Tibial nerve (tissue), 4 donors: ENCODE data around the gene GIT1. TPM values are rescaled to one million over a fixed set of nuclear protein-coding genes. Genes with fewer than 3 reads are reported as not detected.

ENCODE experiments used
- DNase-seq, 2 donors: peaks; one replicate each; pipeline ENCODE4 v3.0.0-alpha.2; 2019; ENCODE audit warnings: low spot score in 2 of 2
- H3K27ac ChIP-seq, 4 donors: fragments of 200-600 bp; sonication (generic) in 3 of 4; one replicate each; pipeline ENCODE4 v1.5.1; 2017 to 2019; ENCODE audit warnings: mild to moderate bottlenecking in 1 of 4
- H3K27me3 ChIP-seq, 2 donors: fragments of 200-600 bp; sonication (generic) in 1 of 2; one replicate each; pipeline versions ENCODE4 v1.5.1 to v1.6.0; 2017 to 2019
- H3K36me3 ChIP-seq, 3 donors: fragments of 200-600 bp; sonication (generic); one replicate each; pipeline ENCODE4 v1.5.1; 2018 to 2019
- H3K4me1 ChIP-seq, 4 donors: fragments of 200-600 bp; sonication (generic) in 3 of 4; one replicate each; pipeline ENCODE4 v1.5.1; 2017 to 2019
- H3K4me3 ChIP-seq, 4 donors: fragments of 200-600 bp; sonication (generic) in 3 of 4; one replicate each; pipeline ENCODE4 v1.5.1; 2017 to 2019; ENCODE audit warnings: mild to moderate bottlenecking in 1 of 4, moderate library complexity in 1 of 4
- H3K9me3 ChIP-seq, 4 donors: fragments of 200-600 bp; sonication (generic) in 3 of 4; one replicate each; pipeline ENCODE4 v1.5.1; 2017 to 2019
- EP300 ChIP-seq, 2 donors: sonication (generic); formaldehyde crosslinking; IDR thresholded peaks; one replicate each; pipeline ENCODE4 v1.6.1; 2017; ENCODE audit warnings: antibody characterized with exemption in 2 of 2, mild to moderate bottlenecking in 1 of 2
- POLR2A ChIP-seq, 2 donors: fragments of 450-650 bp; IDR thresholded peaks; one replicate each; pipeline ENCODE4 v1.6.1; 2017; ENCODE audit warnings: antibody characterized with exemption in 2 of 2, mild to moderate bottlenecking in 2 of 2, moderate library complexity in 2 of 2
- WGBS, 2 donors: methylation state at CpG; one replicate each; pipeline ENCODE4 v1.1.5; 2018; 5-methylcytosine and 5-hydroxymethylcytosine counted together
- total RNA-seq, 4 donors: library from RNA; depleted of rRNA; stranded (reverse); fragments of >200 nt; gene quantifications; one replicate each; pipeline ENCODE4 v1.1.0, GENCODE V29; 2016
- TF ChIP-seq, protein P1 (sequence below), 5 experiments: fragments of 200-600 bp in 3 of 5; fragments of 450-650 bp in 2 of 5; sonication (generic) in 3 of 5; IDR thresholded peaks; one replicate each; pipeline ENCODE4 v1.5.1; 2016 to 2019; ENCODE audit warnings: antibody characterized with exemption in 5 of 5, mild to moderate bottlenecking in 3 of 5, moderate library complexity in 2 of 5

The GIT1 gene, protein sequence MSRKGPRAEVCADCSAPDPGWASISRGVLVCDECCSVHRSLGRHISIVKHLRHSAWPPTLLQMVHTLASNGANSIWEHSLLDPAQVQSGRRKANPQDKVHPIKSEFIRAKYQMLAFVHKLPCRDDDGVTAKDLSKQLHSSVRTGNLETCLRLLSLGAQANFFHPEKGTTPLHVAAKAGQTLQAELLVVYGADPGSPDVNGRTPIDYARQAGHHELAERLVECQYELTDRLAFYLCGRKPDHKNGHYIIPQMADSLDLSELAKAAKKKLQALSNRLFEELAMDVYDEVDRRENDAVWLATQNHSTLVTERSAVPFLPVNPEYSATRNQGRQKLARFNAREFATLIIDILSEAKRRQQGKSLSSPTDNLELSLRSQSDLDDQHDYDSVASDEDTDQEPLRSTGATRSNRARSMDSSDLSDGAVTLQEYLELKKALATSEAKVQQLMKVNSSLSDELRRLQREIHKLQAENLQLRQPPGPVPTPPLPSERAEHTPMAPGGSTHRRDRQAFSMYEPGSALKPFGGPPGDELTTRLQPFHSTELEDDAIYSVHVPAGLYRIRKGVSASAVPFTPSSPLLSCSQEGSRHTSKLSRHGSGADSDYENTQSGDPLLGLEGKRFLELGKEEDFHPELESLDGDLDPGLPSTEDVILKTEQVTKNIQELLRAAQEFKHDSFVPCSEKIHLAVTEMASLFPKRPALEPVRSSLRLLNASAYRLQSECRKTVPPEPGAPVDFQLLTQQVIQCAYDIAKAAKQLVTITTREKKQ
- total RNA-seq = 100 to 1,000 TPM in 1 of 4 donors, 10 to 100 TPM in 3; 51.3 to 100 (median 89.7) TPM

DNA sequence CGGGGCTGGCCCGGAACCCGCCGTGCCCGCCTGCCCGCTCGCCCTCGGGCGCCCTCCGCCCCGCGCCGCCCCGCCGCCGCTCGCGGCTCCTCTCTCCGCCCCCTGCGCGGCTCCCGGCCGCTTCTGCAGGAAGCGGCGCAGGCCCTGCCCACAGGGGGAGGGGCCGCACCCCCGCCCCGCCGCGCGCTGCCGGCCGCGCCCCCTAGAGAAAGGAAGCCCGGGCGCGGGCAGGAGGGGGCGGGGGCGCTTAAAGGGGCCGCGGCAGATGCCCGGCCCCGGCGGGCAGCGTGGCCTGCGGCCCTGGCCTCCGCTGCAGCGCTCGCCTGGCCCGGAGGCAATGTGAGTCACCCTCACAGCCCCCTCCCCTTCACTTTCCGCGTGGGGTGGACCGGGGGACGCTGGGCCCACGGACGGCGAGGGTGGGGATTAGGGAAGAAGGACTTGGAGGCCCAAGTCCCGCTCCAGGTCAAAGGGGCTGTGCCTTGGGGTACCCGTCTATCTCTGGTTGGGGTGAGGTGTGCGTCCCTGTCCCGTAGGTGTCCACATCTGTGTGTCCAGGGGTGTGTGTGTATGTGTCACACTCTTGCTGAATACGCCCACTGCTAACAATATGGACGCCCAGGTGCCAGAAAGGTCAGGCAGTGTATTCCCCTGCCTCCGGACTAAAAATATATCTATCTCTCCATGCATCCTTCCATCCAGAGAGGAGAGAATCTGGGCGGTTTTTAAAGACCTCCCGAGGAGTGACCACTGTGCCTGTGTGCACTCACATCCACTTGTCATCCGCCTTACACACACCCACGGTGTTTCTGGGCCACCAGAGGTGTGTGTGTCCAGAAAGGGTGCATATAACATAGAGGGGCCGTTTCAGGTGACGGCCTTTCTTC lies at the start of gene GIT1:
Gene GIT1 (minus strand): TSS at position 125 of the 887 bp plus-strand sequence. CDS start 270 bp downstream, outside the sequence.
- peak; percentile 69 to 77 for DNase-seq
- 2 to 9% methylated on average over 19 to 42 of the region's 70 CpGs for WGBS, 2 donors
- Histone ChIP-seq H3K27ac (peak within 1 kb of the TSS; percentile 84 to 97 (median 92)), H3K4me3 (peak within 1 kb of the TSS; percentile 81 to 97 (median 92)), H3K36me3 (no peaks in the 10 kb centered on the region), H3K4me1 (peaks cover 0 to 84% (median 67%) of the 10 kb centered on the region in 4 donors), H3K9me3 (no peaks in the 10 kb centered on the region), H3K27me3 (no peaks in the 10 kb centered on the region)
- TF ChIP-seq, protein P1, sequence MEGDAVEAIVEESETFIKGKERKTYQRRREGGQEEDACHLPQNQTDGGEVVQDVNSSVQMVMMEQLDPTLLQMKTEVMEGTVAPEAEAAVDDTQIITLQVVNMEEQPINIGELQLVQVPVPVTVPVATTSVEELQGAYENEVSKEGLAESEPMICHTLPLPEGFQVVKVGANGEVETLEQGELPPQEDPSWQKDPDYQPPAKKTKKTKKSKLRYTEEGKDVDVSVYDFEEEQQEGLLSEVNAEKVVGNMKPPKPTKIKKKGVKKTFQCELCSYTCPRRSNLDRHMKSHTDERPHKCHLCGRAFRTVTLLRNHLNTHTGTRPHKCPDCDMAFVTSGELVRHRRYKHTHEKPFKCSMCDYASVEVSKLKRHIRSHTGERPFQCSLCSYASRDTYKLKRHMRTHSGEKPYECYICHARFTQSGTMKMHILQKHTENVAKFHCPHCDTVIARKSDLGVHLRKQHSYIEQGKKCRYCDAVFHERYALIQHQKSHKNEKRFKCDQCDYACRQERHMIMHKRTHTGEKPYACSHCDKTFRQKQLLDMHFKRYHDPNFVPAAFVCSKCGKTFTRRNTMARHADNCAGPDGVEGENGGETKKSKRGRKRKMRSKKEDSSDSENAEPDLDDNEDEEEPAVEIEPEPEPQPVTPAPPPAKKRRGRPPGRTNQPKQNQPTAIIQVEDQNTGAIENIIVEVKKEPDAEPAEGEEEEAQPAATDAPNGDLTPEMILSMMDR (IDR thresholded peaks at IDR 0.05) = peak in 3 of 5 experiments; percentile 15 to 60 (median 15)
- TF ChIP-seq EP300 (IDR thresholded peaks at IDR 0.05) (peak in 1 of 2 donors; percentile 31), POLR2A (IDR thresholded peaks at IDR 0.05) (peak; percentile 87)

DNA sequence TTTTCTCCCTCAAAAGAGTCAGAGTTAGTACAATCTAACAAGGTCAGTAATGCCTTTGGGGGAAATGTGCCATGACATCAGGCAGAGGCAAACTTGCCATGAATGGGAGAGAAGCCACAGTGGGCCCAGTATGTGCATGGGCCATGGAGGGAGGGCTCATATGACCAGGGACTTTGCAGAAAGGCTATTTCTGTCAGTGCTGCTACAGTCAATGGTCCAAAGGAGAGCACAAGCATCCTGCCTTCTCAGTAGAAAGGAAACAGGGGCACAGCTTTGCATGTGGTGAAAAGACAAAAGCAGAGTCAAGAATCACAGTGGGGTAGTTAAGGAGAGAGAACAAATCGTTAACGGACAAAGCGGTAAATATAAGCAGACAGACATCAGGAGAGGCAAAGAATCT lies 44.4 kb upstream of the GIT1 start:
- WGBS, 2 donors = 89 to 90% methylated on average over 3 of the region's 3 CpGs
- Histone ChIP-seq H3K27ac (no peak overlapping the region), H3K4me1 (peaks cover 0 to 30% (median 9%) of the 10 kb centered on the region in 4 donors), H3K4me3 (no peak overlapping the region), H3K9me3 (no peaks in the 10 kb centered on the region), H3K36me3 (peaks cover 0 to 72% (median 4%) of the 10 kb centered on the region in 3 donors), H3K27me3 (no peaks in the 10 kb centered on the region)
- TF ChIP-seq POLR2A (IDR thresholded peaks at IDR 0.05) = no peak
- no peak for TF ChIP-seq EP300 (IDR thresholded peaks at IDR 0.05)
- TF ChIP-seq, protein P1 (IDR thresholded peaks at IDR 0.05) = no peak
- DNase-seq = no peak

DNA sequence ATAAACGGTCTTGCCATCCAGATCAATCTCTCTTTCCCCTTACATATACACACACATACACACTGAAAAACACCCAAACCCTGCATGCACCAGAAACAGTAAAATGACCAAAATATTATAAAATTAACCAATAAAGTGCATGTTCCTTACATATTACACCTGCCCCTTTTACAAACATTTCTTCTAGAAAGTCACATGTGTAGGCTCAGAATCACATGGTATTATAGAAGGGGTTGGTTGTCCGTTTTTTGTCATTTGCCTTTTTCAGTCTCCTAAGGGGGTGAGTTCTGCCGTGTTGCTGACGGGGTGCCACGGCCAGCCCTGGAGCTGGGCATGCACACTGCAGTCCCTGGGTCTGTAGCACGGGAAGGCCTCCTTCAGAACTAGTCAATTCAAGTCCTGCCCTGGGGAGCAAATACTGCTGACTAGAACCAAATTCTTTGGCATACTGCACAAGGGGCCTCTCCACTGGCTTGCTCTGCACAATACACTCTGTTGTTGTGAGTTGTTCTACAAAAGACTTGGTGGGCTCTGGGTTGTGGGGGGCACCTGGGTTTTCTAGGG lies 41.3 kb upstream of the GIT1 start:
- WGBS, 2 donors = 40 to 51% methylated on average over 6 of the region's 6 CpGs
- no peak for TF ChIP-seq EP300 (IDR thresholded peaks at IDR 0.05)
- TF ChIP-seq POLR2A (IDR thresholded peaks at IDR 0.05) = no peak
- TF ChIP-seq, protein P1 (IDR thresholded peaks at IDR 0.05) = no peak
- peaks cover 0 to 29% (median 8%) of the 10 kb centered on the region in 4 donors for H3K4me1 ChIP-seq
- H3K9me3 ChIP-seq = no peaks in the 10 kb centered on the region
- DNase-seq = no peak
- no peaks in the 10 kb centered on the region for H3K27me3 ChIP-seq
- peak overlapping the region in 2 of 4 donors; percentile 52 to 61 for H3K27ac ChIP-seq
- peaks cover 0 to 54% (median 4%) of the 10 kb centered on the region in 3 donors for H3K36me3 ChIP-seq
- no peak overlapping the region for H3K4me3 ChIP-seq

DNA sequence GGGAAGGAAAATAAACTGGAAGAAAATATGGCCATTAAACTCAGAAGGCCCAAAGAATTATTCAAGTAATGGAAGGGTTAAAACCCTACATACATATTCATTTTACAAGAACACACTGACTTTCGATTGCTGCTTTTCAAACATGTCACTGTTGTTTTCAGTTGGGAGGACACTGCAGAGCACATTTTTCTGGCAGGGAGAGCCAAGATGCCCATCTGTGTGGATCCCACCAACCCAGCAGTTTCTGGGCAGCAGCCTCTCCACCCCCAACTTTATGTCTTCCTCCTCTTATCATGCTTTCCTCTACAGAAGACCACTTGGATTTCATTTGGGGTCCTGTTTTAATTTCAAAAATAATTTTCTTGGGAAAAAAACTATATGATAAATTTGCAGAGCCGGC lies 40.4 kb upstream of the GIT1 start:
- no peaks in the 10 kb centered on the region for H3K9me3 ChIP-seq
- H3K27ac ChIP-seq = peak overlapping the region in 2 of 4 donors; percentile 52 to 61
- H3K27me3 ChIP-seq = no peaks in the 10 kb centered on the region
- WGBS, 2 donors = 54 to 58% methylated on average over 2 of the region's 2 CpGs
- H3K4me3 ChIP-seq = no peak overlapping the region
- no peak for TF ChIP-seq EP300 (IDR thresholded peaks at IDR 0.05)
- no peak for TF ChIP-seq POLR2A (IDR thresholded peaks at IDR 0.05)
- TF ChIP-seq, protein P1 (IDR thresholded peaks at IDR 0.05) = no peak
- H3K36me3 ChIP-seq = peaks cover 0 to 45% (median 4%) of the 10 kb centered on the region in 3 donors
- H3K4me1 ChIP-seq = peaks cover 0 to 34% (median 10%) of the 10 kb centered on the region in 4 donors
- no peak for DNase-seq
